NCI-H2029 treated with DMSO at 0.1 percent for 48 hours (cell line): Measurements from ENCODE around the gene KDM4C.
"Not testable (repeated sequence)": the region's sequence is repeated elsewhere in the genome, so short reads cannot be mapped to it uniquely, and the experiment has no call there.

ENCODE experiments used
- DNase-seq: peaks from one replicate; lab custom pipeline; 2025; lab: John Stamatoyannopoulos, UW

KDM4C gene

DNA sequence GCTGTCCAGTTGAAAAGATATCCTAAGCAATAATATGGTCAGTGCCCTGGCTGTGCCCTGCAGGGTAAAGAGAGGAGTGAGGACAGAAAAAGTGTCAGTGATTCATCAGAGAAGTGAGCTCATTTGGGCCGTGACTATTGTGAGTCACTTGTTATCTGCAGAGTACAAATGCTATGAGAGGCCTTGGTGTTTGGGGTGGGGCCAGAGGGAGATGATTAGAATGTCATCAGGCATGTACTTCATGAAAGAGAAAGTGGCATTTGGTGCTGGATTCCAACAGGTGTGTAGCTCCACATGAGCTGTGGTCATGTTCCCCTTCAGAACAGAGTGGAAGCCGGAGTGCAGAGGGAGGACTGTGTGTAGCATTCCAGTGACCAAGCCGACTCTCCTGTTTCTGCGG, 174.1 kb downstream of the KDM4C start:
- DNase-seq = no peak

- DNase-seq = no peak
Observed at GRCh38 chr9:6936103-6936502, 178.3 kb downstream of the KDM4C start.

- no peak for DNase-seq
Observed at GRCh38 chr9:6937209-6937608, 179.4 kb downstream of the KDM4C start.

GRCh38 chr9:6938447-6938846, 180.7 kb downstream of the KDM4C start:
- no peak for DNase-seq

DNA sequence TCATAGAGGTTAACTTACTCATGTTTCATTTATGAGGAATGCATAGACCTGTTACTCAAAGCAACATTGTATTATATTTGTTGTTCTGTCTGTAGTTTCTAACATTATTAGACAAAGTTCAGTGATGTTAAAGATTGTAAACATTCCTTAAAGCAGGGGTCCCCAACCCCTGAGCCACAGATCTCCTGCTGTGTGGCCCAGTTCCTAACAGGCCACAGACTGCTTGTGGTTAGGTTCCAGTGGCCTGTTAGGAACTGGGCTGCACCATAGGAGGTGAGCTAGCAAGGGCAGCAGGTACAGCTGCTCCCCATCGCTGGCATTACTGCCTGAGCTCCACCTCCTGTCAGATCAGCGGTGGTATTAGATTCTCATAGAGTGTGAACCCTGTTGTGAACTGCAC, 181.1 kb downstream of the KDM4C start:
- no peak for DNase-seq

DNA sequence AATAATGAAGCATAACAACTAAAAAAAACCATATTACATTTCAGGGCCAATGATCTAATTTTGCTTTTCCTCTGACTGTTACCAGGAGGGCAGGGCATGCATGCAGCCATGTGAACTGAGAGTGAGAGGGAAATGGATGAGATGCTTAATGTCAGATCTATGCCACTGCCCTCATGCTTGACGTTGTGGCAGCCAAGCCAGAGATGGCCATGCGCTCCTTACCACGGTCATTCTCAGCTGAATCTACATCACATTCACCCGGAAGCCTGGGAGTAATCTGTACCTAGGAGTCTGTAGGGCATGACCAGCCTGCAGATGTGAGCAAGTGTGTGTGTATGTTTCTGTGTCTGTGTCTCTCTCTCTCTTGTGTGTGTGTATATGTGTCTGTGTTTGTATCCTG, 183.7 kb downstream of the KDM4C start:
- no peak for DNase-seq

DNA sequence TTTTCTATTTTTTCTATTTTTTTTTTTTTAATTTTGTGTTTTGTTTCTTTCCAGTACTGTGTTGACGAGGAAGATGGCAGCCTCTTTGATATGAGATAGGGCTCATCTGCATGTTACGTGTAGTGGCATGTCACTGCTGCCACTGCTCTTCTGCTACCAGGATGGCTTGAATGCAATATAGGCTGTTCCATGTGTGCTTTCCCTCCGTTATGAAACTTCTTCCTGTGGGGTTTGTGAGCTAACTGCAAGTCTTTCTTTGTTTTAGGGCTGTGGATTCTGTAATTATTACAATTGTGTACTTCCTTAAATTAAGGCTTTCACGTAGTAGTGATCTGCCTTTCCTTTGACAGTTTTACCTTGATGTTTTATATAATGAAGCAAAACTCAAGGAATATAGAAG, 184.6 kb downstream of the KDM4C start:
- no peak for DNase-seq

DNA sequence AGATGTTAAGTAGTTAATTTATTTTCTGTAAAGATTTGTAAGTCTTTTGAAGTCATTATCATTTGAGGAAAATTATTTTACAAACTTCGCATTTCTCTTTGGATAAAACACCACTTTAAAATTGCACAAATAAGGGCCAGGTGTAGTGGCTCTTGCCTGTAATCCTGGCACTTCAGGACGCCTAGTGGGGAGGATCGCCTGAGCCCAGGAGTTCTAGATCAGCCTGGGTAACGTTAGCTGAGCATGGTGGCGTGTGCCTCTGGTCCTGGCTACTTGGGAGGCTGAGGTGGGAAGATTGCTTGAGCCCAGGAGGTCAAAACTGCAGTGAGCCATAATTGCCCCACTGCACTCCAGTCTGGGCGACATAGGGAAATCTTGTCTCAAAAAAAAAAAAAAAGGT, 185.5 kb downstream of the KDM4C start:
- no peak for DNase-seq

GRCh38 chr9:6944093-6944551, 186.3 kb downstream of the KDM4C start:
- no peak for DNase-seq

- no peak for DNase-seq
Observed at GRCh38 chr9:6944896-6945295, 187.1 kb downstream of the KDM4C start.

DNA sequence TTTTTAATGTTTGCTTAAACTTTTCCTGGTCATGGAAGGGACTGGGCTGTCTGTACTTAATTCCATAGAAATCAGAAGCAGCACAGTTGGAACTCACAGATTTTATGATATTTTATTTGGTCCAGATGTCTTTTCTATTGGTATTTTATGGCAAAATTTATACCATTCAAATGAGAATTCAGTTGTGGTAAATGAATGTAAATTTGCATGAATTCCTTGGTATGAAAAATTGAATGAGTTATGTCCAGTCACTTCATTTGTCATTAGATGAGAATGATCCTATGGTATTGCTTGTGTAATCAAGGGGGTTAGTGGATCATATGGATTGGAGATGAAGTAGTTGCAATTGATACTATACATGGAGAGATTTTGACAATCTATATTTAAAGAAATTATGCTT, 188.0 kb downstream of the KDM4C start:
- DNase-seq = no peak

DNA sequence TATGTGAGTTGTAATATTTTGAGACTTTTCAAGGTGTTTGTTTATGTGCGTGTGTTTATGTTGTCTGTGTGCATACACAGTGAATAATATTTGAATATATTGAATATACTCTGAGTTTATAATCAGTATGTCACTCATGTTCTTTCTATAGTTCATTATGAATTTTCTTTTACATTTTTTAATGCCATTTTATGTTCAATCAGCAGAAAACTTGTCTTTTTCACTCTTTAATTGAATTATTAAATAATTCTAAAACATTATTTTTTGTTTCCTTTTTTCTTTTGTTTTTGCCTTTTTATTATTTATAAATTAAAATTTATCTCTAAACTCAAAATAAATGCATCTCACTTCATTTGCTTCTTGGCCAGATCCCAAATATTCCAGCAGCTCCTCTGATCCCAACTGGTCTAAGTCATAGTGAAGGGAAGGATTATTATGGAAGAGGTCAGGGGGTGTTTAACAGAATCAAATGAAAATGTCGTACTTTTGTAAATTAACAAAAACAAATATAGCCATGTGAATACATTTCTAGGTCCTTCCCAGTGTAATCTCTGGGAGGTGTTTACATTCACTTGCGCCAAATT, 188.9 kb downstream of the KDM4C start:
- DNase-seq = no peak

DNA sequence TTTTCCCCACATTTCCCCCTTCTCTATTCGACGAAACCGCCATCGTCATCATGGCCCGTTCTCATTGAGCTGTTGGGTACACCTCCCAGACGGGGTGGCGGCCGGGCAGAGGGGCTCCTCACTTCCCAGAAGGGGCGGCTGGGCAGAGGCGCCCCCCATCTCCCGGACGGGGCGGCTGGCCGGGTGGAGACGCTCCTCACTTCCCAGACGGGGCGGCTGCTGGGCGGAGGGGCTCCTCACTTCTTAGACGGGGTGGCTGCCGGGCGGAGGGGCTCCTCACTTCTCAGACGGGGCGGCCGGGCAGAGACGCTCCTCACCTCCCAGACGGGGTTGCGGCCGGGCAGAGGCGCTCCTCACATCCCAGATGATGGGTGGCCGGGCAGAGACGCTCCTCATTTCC, 191.1 kb downstream of the KDM4C start:
- not testable (repeated sequence) for DNase-seq

DNA sequence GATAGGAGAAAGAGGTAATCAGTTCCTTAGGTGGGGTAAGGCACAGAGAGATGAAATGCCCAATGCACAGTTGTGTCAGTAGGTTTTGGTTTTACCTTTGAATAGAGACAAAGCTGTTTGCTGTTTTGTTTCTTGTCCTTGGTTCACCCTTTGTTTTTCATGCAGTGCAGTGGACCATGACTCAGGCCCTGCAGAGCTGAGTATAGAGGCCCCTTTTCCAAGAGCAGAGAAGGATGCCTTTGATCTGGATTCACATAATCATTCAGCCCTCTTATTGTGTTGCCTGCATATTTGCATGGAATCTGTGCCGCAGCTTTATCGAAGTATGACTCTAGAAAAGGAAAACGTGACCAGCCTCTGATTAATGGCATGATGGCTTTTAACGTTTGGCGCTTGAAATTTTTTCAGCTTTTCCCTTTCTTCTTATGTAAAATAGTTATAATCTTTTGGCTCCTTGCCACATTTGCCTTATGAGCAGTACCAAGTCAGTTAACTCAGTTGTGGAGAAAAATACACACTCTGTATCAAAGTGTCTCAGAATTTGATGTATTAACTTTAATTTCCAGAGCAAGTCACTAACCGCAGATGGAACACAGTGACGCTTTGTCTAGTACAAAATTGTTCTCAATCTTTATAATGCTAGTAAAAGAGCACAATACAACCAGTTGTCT, 197.6 kb downstream of the KDM4C start:
- no peak for DNase-seq

GRCh38 chr9:6956879-6957278, 199.1 kb downstream of the KDM4C start:
- no peak for DNase-seq

GRCh38 chr9:6959270-6960000, 201.7 kb downstream of the KDM4C start:
- DNase-seq = no peak

GRCh38 chr9:6960777-6961176, 203.0 kb downstream of the KDM4C start:
- DNase-seq = no peak

- no peak for DNase-seq
Observed at GRCh38 chr9:6961845-6962522, 204.2 kb downstream of the KDM4C start.

GRCh38 chr9:6965566-6965965, 207.8 kb downstream of the KDM4C start:
- no peak for DNase-seq

- DNase-seq = no peak
Observed at GRCh38 chr9:6968271-6968670, 210.5 kb downstream of the KDM4C start.

- DNase-seq = no peak
Observed at GRCh38 chr9:6969805-6970204, 212.0 kb downstream of the KDM4C start.

DNA sequence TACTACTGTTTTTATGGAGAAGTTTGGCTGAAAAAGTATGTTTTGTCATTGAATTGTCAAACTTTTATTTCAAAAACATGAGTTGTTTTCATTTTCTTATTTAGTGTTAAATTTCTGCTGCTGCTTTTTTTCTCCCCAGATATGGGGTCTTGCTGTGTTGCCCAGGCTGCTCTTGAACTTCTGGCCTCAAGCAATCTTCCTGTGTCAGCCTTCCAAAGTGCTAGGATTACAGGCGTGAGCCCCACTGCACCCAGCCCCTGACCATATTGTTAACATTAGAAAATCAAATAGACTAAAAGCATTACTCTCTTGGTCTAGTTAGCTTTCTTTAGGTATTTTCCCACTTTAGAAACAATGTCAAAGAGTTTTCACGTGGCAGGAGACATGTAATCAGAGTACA, 215.3 kb downstream of the KDM4C start:
- no peak for DNase-seq

DNA sequence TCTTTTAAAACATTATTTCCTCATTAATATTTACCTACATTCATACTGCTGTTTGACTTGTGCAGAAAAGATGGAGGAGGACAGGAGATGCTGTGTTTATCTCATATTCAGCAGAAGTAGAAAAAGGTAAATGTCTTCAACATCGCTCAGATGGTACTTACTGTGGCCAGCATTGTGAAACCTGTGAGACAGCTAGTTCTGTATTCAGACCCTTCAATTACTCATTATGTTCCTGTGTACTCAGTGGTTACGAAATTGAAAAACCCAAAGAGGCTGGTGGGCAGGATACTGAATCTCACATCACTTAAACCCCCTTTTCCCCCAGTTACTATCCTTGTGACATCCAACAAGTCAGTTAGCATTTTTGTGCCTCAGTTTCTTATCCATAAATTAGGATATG, 216.0 kb downstream of the KDM4C start:
- DNase-seq = no peak
